Activated CD8-positive, alpha-beta memory T cell treated with anti-CD3 and anti-CD28 coated beads, Interleukin-2, amount 50 U/mL, for 4 hours (primary cell): ENCODE results near the gene FALEC.

Experiments used
- DNase-seq: peaks from one replicate; pipeline ENCODE4 v3.0.0-alpha.2; 2020

The FALEC gene

GRCh38 chr1:150512846-150513245 lies 2.7 kb upstream of the FALEC start:
- DNase-seq: no peak

DNA sequence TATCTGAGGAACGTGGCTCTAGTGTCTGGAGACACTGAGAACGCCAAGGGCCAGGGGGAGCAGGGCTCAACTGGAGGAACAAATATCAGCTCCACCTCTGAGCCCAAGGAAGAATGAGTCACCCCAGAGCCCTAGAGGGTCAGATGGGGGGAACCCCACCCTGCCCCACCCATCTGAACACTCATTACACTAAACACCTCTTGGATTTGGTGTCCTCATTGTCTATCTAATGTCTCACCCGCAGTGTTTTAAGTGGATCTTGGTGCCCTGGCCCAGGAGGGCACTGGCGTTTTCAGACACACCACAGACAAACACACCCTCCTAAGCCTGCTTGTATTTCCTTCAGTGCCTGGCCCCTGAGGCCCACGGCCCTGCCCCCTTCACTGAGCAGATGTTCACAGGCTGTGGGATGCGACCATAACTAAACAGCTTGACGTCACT lies 2.2 kb upstream of the FALEC start:
- DNase-seq: no peak

DNA sequence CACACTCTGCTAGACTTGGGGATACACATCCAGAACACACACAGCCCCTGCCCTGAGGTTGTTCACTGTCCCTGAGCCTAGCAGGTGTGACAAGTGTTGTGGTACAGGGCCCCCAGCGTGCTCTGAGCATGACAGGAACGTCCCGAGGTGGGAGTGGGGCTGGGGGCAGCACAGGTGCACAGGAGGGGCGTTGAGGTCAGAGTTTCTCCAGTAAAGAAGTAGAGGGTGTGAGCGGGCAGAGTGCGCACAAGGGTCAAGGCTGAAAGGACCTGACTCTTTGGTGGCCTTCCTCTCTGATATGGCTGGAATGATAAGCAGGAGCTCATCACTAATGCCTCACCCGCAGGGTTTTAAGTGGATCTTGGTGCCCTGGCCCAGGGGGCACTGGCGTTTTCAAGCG lies 1.3 kb upstream of the FALEC start:
- DNase-seq: no peak

- DNase-seq: no peak
Measured at GRCh38 chr1:150514913-150515327, 632 bp upstream of the FALEC start.

GRCh38 chr1:150516050-150516591 lies 569 bp downstream of the FALEC start:
- DNase-seq: no peak

- DNase-seq: no peak
Measured at GRCh38 chr1:150516616-150517015, 1.1 kb downstream of the FALEC start.

DNA sequence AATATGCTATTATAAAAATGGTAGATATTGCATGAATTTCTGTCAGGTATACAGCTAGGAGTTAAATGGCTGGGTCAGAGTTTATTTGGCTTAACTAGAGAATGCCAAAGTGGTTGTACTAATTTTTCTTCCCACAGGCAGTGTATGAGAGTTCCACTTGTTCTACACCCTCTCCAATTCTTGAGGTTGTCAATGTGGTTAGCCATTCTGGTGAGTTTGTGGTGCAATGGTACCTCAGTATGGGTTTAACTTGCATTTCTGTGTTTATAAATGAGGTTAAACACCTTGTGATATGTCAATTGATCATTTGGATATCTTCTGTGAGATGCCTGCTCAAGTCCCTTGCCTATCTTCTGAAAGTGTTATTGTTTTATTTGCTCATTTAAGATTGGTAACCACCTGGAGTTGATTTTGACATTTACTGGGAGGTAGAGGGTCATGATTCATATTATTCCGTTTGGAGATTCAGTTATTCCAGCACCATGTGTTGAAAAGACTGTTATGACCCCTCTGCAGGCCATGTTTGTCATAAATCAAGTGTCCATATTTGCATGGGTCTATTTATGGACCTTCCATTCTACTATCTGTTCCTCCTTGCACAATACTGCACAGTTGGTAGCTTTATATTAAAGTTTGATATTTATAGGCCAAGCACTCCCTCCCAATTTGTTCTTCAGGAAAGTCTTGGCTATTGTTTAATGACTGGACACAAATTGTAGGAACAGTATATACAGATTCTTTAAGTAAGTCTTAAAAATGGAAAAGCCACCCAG lies 5.8 kb downstream of the FALEC start:
- no peak for DNase-seq

GRCh38 chr1:150525348-150525747 lies 9.8 kb downstream of the FALEC start:
- DNase-seq: no peak

GRCh38 chr1:150528196-150528595 lies 12.6 kb downstream of the FALEC start:
- no peak for DNase-seq

GRCh38 chr1:150529017-150529416 lies 13.5 kb downstream of the FALEC start:
- DNase-seq: no peak

- no peak for DNase-seq
Measured at GRCh38 chr1:150530491-150531159, 15.1 kb downstream of the FALEC start.

DNA sequence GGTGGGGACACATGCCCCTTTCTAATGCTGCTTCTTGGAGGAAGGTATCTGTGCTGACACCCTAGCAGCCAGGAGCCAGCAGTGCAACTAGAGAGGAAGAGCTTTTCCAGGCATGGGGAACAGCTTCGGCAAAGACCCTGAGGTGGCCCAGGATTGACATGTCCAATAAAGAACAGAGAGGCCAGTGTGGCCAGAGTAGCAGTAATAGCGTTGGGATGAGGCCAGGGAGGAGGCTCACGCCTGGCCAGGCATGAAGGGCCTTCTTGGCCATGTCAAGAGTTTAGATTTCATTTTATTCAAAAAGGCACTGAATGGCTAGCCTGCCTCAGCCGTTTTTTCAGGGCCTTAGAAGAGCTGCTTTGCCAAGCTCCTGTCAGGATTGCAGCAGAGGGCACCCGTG lies 17.3 kb downstream of the FALEC start:
- no peak for DNase-seq

- DNase-seq: no peak
Measured at GRCh38 chr1:150534002-150534401, 18.4 kb downstream of the FALEC start.

GRCh38 chr1:150535511-150536287 lies 20.1 kb downstream of the FALEC start:
- no peak for DNase-seq

DNA sequence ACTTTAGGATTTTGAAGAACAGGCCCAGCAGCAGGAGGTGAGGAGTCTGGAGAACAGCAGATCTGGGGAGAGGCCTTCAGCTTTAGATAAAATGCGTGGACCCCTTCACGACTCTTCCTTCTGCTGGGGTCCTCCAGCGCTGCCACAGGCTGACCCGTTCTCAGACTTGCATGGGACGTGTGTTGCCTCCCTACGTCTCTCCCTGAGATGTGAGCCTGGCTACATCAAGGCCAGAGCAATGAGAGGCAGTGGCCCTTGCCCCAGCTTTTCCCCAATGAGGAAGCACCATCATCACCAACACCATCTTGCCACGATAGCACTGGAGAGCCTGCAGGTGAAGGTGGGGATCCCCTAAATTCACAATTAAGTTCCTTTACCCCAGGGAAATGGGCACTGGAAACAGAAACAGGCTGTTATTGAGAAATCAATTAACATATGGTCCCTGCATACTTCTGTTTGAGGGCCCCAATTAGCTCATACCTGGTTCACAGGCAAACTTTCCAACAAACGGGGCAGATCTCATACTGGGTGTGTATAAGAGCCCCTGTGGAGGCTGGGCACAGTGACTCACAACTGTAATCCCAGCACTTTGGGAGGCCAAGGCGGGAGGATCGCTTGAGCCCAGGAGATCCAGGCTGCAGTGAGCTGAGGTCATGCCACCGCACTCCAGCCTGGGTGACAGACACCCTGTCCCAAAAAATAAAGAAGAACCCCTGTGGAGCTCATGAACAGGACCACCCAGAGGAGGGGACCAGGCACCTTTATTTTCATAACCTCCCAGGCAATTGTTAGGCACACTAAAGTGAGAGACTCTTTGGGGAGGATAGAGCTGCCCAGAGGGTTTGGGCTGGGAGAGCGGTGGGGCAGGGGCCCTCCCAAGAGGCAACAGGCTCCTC lies 21.5 kb downstream of the FALEC start:
- DNase-seq: no peak

DNA sequence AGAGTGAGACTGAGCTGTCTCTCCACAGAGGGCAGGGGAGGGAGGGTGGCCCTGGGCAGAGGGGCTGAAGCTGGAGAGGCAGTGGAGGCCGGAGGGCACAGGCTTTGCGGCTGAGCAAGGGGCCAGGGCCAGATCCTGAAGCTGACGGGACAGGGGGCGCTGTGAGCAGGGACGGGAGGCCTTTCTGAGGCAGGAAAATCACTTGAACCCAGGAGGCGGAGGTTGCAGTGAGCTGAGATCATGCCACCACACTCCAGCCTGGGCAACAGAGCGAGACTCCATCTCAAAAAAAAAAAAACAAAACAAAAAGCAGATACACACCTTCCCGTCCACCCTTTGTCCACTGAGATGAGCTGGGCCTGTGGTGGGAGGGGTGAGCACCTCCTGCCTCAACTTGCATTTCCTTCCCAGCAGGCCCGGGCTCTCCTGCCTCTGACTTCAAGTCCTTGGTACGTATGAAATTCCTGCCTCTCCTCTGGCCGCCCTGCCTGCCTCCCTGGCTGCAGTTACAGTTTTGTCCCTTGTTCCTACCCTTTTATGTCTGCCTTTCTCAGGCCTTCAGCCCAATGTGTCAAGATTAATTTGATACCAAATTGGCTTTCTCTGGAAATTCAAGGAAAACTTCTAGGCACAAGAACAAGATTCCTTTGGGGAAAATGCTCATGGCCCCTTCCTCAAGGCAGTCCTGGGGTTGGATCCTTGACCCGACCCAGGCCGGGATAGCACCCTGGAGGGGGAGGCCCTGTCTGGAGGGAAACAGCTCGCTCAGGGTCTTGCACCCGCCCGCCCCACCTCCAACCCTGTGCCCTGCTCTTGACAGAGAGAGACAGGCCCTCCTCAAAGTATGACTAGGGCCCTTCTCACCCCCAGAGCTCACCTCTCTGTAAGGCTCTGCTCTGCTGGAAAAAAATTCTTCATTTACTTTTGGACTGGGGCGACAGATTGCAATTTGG lies 22.5 kb downstream of the FALEC start:
- DNase-seq: no peak

GRCh38 chr1:150543500-150544143 lies 28.1 kb downstream of the FALEC start:
- no peak for DNase-seq

- DNase-seq: no peak
Measured at GRCh38 chr1:150544204-150544603, 28.7 kb downstream of the FALEC start.

GRCh38 chr1:150545486-150546032 lies 30.0 kb downstream of the FALEC start:
- no peak for DNase-seq

DNA sequence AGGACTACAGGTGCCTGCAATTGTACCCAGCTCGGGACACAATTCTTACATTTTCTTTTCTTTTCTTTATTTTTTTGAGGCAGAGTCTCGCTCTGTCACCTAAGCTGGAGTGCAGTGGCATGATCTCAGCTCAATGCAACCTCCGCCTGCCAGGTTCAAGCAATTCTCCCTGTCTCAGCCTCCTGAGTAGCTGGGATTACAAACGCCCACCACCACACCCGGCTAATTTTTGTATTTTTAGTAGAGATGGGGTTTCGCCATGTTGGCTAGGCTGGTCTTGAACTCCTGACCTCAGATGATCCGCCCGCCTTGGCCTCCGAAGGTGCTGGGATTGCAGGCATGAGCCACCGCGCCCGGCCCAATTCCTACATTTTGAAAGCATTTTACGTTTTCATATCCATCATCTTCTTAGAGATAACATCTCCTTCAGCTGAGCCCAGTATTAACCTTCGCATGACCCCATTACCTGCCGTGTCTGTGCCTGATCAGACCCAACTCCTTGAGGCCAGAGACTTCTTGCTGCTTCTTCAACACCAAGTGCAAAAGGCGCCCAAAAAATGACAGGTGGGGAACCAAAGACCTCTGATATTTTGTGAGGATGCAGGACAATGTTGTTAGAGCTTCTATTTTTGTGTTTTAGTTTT lies 30.9 kb downstream of the FALEC start:
- DNase-seq: no peak
